Measurements from ENCODE around the gene TMEM179.

Gene TMEM179

DNA sequence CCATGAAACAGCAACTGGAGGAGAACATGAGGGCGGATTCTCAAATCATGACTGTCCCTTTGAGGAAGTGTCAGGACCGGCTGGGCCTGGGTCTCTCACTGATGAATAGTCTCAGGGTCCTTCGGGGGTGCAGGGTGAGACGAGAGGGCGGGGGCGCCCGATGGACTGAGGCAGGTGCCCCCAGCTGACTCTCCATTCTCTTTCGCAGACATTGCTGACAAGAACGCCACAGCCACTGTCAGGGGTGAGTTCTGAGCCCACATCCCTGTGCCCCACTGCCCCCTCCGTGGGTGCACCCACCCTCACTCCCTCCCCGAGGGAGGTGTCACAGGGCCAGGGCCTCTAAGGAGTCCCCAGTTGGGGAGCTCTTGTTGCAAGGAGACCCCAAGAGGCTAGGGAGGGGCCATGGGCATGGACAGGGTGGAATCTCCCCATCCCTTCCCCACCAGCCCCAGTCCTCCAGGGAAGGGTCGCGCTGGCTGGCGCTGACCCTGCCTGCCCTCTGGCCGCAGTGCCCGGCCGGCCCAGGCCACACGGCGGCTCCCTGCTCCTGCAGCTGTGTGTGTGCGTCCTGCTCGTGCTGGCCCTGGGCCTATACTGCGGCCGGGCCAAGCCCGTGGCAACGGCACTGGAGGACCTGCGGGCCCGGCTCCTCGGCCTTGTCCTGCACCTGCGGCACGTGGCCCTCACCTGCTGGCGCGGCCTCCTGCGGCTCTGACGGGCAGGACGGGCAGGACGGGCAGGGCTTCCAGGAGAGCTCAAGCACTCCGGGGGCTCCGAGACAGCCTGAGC is 16.3 kb downstream of the TMEM179 start:
- TF ChIP-seq, protein P1, sequence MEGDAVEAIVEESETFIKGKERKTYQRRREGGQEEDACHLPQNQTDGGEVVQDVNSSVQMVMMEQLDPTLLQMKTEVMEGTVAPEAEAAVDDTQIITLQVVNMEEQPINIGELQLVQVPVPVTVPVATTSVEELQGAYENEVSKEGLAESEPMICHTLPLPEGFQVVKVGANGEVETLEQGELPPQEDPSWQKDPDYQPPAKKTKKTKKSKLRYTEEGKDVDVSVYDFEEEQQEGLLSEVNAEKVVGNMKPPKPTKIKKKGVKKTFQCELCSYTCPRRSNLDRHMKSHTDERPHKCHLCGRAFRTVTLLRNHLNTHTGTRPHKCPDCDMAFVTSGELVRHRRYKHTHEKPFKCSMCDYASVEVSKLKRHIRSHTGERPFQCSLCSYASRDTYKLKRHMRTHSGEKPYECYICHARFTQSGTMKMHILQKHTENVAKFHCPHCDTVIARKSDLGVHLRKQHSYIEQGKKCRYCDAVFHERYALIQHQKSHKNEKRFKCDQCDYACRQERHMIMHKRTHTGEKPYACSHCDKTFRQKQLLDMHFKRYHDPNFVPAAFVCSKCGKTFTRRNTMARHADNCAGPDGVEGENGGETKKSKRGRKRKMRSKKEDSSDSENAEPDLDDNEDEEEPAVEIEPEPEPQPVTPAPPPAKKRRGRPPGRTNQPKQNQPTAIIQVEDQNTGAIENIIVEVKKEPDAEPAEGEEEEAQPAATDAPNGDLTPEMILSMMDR (conservative IDR thresholded peaks at IDR 0.05), result peak; percentile 30
- no peak overlapping the region; the same call in 1 of the 2 replicates for H3K27ac ChIP-seq

DNA sequence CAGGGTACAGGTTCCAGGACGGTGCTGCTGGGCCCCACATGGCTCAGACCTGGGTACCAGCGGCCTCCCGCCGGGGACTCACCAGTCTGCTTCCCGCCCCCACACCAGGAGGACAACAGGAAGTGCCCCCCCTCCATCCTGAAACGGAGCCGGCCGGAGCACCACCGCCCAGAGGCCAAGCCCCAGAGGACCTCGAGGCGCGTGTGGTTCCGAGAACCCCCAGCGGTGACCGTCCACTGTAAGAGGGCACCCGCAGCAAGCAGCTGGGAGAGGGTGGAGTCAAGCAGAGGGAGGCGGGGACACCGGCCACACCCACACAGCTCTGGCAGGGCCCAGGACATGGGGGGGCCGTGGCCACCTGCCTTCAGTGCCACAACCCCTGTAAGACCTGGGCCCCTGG is 16.9 kb downstream of the TMEM179 start:
- no peak overlapping the region for H3K27ac ChIP-seq
- TF ChIP-seq, protein P1 (conservative IDR thresholded peaks at IDR 0.05), result no peak

DNA sequence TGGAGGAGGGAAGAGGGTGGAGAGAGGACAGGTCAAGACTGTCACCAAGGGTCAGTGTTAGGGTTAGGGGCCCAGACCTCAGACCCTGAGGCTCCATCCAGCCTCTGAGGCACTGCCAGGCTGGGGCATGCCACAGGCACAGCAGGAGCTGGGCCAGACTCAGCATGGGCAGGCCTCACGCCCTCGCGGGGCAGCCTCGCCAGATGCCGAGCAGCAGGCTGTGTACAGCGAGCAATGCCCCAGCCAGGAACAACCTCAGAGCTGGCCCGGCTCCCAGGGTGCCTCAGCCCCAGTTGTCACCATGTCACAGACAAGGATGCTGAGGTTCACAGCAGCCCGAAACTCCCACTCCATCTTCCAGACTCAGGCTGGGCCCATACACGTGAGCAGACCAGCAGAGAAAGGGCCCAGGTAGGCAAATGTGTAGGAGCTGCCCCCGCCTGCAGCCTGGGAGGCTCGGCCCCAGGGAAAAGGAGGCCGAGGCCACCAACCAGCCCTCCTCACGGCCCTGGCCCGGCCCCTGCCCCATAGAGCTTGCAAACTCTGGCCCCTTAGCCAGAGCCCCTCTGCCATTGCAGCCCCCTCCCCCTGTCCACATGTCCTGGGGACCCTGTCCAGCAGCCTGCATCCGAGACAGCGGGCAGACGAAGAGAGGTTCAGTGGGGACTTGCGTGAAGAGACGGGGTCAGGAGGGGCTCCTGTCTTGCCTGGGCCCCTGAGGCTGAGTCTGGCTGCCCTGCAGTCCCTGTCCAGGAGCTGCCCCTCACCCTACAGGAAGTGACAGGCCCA is 17.5 kb downstream of the TMEM179 start:
- TF ChIP-seq, protein P1 (conservative IDR thresholded peaks at IDR 0.05), result no peak
- no peak overlapping the region for H3K27ac ChIP-seq

DNA sequence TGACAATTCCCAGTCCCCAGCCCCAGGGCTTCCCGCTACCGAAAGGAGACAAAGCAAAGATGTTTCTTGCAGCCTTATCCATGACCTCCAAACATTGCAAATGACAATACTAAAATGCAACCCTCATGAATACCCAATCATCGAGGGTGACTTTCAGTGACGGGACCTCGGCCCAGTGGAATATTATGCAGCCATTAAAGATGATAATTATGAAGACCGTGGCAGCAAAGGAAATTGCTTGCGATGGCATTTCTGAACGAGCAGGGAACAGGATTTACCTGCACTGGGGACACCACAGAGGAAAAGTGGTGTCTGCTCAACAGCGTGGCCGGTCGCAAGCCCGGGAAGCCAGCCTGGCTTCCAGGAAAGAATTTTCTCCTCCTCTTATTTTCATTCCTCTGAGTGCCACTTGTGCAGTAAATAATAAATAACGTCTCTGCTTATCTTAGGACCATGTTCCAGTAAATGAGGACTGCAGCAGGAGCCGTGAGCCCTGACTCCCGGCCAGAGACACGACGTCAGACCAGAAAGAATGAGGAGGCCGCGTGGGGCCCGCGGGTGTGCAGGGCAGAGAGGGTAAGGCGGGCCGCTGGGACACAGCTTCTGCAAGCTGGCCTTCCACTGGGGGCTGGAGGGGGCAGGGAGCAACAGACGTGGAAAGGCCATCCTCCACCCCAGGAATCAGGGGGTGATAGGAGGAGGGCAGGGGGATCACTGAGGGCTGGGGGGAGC is 18.4 kb downstream of the TMEM179 start:
- H3K27ac ChIP-seq, result no peak overlapping the region
- TF ChIP-seq, protein P1 (conservative IDR thresholded peaks at IDR 0.05), result no peak

DNA sequence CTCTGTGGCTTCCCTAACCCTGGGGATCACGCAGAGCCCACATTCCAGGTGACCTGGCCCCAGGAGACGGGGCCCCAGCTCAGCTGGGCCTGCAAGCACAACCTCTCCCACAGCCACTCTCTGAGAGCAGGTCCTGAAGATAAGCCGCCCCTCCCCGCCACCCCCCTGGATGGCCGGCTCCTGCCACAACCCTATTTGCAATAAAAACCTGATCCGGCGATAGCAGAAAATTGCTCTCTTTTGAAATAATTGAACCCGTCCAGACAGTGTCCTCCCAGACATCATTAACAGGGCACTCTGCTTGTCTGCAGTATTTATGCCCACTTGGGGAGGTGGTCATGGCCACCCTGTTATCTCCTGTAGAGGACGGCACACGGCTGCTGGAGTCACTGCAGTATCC is 20.0 kb downstream of the TMEM179 start:
- TF ChIP-seq, protein P1 (conservative IDR thresholded peaks at IDR 0.05), result no peak
- H3K27ac ChIP-seq, result no peak overlapping the region

DNA sequence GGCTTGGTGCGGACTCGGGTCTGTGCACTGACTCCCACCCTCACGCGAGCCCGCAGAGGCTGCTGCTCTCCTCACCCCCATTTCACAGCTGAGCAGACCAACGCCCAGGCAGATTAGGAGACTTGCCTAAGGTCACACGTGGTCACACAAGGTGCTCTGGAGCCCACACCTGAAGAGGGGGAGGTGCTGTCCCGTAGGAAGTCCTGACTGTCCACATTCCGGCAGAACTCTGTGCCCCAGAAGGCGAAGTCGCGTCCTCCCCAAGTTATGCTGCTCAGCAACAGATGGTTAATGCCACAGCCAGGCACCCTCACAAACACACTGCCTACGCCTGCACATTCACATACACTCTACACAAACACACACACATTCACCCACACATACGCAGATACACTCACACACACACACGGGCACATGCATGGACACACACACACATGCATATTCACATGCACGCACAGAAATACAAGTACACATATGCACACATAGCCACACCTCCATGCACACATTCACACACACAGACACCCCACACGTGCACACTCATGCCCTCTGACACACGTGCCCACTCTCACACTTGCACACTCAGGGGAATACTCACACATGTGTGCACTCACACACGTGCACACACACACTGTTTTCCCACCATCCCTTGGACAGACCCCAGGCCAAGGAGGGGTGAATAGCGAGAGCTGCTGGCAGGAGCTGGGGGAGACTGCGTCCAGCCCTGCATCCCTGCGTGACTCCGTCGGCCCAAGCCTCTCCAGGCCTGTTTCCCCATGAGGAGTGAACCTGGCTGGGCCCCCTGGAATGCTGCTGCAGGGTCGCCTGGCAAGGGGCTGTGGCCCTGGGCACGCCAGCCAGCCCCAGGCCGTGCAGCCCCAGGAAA is 20.9 kb downstream of the TMEM179 start:
- TF ChIP-seq, protein P1 (conservative IDR thresholded peaks at IDR 0.05), result no peak
- no peak overlapping the region; the same call in 1 of the 2 replicates for H3K27ac ChIP-seq

All from VCaP (cell line).